ENCODE measurements around the gene BCORL1. TPM values are rescaled to one million over a fixed set of nuclear protein-coding genes. Genes with fewer than 3 reads are reported as not detected.
A peak's percentile ranks its signal among the peaks of the same experiment; 100 is the strongest.

The BCORL1 gene
- total and polyA plus RNA-seq, 2 of the 8 experiments (the other 6 are each of a cell fraction or from before 2014, with no cell fraction given), result 1.4 to 6.2 TPM

DNA sequence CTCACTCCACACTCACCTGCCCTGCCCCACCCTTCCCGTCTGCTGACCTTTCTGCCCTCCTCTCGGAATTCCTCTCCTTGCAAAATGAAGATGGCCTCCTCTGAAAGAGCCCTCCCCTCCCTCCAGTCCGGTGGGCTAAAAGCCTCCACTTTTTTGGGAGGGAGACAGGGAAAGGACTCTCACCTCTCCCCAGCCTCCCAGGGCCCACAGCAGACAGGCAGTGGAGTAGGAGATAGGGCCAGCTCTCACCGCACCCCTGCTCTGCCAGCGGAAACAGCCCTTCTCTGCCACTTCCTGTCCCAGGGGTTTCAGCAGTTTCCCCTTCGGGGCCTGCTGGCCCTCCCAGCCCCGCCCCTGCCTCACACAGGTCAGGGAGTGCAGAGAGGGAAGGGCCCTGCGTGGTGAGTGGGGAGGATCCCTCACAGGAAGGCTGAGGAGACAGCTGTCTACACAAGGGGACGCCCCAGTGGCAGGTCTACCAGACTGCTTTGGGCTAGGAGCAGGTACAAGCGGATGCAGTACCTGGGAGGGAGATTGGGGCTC is 109.6 kb downstream of the BCORL1 start:
- H3K27me3 ChIP-seq (replicated peaks in 1 of 4; ENCODE audit: control insufficient read depth in 3 of 4, extremely low read depth in 1 of 4, insufficient read depth in 3 of 4, low read length in 3 of 4), result no peaks in the 10 kb centered on the region
- no peaks in the 10 kb centered on the region for H3K79me2 ChIP-seq (ENCODE audit: control insufficient read depth in 1 of 2, insufficient read depth in 2 of 2, low read length in 2 of 2)
- no peak overlapping the region for H3K56ac ChIP-seq (replicated peaks; ENCODE audit: insufficient read length, low read depth, low read length)
- no peak overlapping the region for H3K4me3 ChIP-seq (ENCODE audit: extremely low read depth in 1 of 4, insufficient read depth in 2 of 4, low read depth in 3 of 4, low read length in 4 of 4)
- H3K4me2 ChIP-seq (ENCODE audit: insufficient read depth in 1 of 2, low read depth in 2 of 2, low read length in 2 of 2), result no peak overlapping the region
- H3K9ac ChIP-seq (replicated peaks in 1 of 4; ENCODE audit: extremely low read depth in 1 of 4, low read depth in 3 of 4, low read length in 3 of 4), result no peak overlapping the region
- no peak overlapping the region for H2BK120ac ChIP-seq (replicated peaks; ENCODE audit: low read depth, low read length)
- H2AK5ac ChIP-seq (ENCODE audit: low read depth, low read length), result no peak overlapping the region
- POLR2A ChIA-PET (ENCODE audit: partially characterized antibody), result no interaction called here
- no peak overlapping the region for H4K91ac ChIP-seq (replicated peaks; ENCODE audit: insufficient read length, low read length)
- no peaks in the 10 kb centered on the region for H3K36me3 ChIP-seq (ENCODE audit: control insufficient read depth in 2 of 4, insufficient read depth in 4 of 4, low read length in 3 of 4)
- CTCF ChIA-PET (ENCODE audit: partially characterized antibody), result no interaction called here
- DNase-seq (ENCODE audit: low read depth in 1 of 2, low spot score in 2 of 2) (no peak), FAIRE-seq (no peak)
- no peaks in the 10 kb centered on the region for H3K79me1 ChIP-seq (ENCODE audit: low read depth, low read length)
- H2BK12ac ChIP-seq (ENCODE audit: low read depth, low read length), result no peak overlapping the region
- no peak overlapping the region for H2BK5ac ChIP-seq (ENCODE audit: low read depth, low read length)
- peaks cover 0 to 3% (median 0%) of the 10 kb centered on the region in 4 experiments; a peak in 1 of 7 replicates for H3K4me1 ChIP-seq (replicated peaks in 1 of 4; ENCODE audit: control insufficient read depth in 3 of 4, insufficient read depth in 4 of 4, low read length in 3 of 4)
- H4K8ac ChIP-seq (ENCODE audit: extremely low read depth, insufficient read depth, low read length), result peak overlapping the region; percentile 57; the same call in 1 of the 2 replicates
- H2BK15ac ChIP-seq (ENCODE audit: low read length), result no peak overlapping the region
- no peak overlapping the region for H3K14ac ChIP-seq (ENCODE audit: insufficient read length)
- H4K5ac ChIP-seq (ENCODE audit: insufficient read length, low read depth, low read length), result no peak overlapping the region
- H3K27ac ChIP-seq (ENCODE audit: low read depth, low read length), result no peak overlapping the region
- H3K4ac ChIP-seq (replicated peaks; ENCODE audit: insufficient read length, low read depth, low read length), result no peak overlapping the region
- no peaks in the 10 kb centered on the region for H3K23me2 ChIP-seq (ENCODE audit: low read depth, low read length)
- H2BK20ac ChIP-seq (ENCODE audit: low read length), result no peak overlapping the region
- no peaks in the 10 kb centered on the region for H4K20me1 ChIP-seq (replicated peaks in 1 of 2; ENCODE audit: control insufficient read depth in 1 of 2, insufficient read depth in 2 of 2, low read length in 2 of 2)
- H3K23ac ChIP-seq (ENCODE audit: insufficient read length), result no peak overlapping the region
- H3K9me3 ChIP-seq (ENCODE audit: insufficient read depth in 2 of 2, low read depth in 1 of 2, low read length in 1 of 2), result no peaks in the 10 kb centered on the region
- no peak overlapping the region for H3K18ac ChIP-seq (ENCODE audit: extremely low read depth, low read length)
- WGBS, 2 experiments (ENCODE audit: extremely low coverage in 1 of 2, insufficient coverage in 1 of 2, insufficient read length in 1 of 2, insufficient replicate concordance in 2 of 2, low coverage in 1 of 2, low lambda C conversion rate in 2 of 2, missing lambda C conversion rate in 1 of 2), result 49% methylated on average over 4 of the region's 10 CpGs; no CpG with 5 or more reads in 1 of the 2 experiments
- H2AFZ ChIP-seq (ENCODE audit: low read length), result no peak overlapping the region
- TF ChIP-seq SUZ12 (IDR thresholded peaks at IDR 0.05; ENCODE audit: low read length) (no peak), SIX5 (IDR thresholded peaks at IDR 0.05; ENCODE audit: low read depth, low read length) (no peak), POLR2AphosphoS5 (IDR thresholded peaks at IDR 0.05; ENCODE audit: low read depth, low read length) (no peak), CBX8 (IDR thresholded peaks at IDR 0.05; ENCODE audit: borderline replicate concordance, low read depth, low read length) (no peak), GTF2F1 (IDR thresholded peaks at IDR 0.05; ENCODE audit: borderline replicate concordance, low read depth, low read length) (no peak), TCF12 (IDR thresholded peaks at IDR 0.05; ENCODE audit: low read depth, low read length) (no peak), BRCA1 (IDR thresholded peaks at IDR 0.05; ENCODE audit: low read depth, low read length) (no peak), CBX5 (IDR thresholded peaks at IDR 0.05; ENCODE audit: low read depth, low read length) (no peak), CREB1 (IDR thresholded peaks at IDR 0.05) (no peak)
